ENCODE measurements around the gene FGF1.

FGF1 gene

DNA sequence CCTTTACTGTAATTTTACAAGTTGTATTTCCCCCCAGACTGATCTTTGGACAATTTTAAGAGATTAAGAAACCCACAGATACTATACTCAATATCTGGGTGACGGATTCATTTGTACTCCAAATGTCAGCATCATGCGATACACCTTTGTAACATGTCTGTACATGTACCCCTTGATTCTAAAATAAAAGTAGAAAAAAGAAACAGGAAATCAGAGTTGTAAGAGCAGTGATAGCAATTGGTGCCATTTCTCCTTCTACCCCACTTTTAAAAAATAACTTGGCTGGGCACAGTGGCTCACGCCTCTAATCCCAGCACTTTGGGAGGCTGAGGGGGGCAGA is 116.9 kb downstream of the FGF1 start:
- ChIA-PET POLR2A (ENCODE audit: low non-redundant PET) (no interaction called here), CTCF (no interaction called here)
- no peak for DNase-seq (ENCODE audit: low spot score)
- no peak overlapping the region for H3K27ac ChIP-seq
- TF ChIP-seq, protein P1, sequence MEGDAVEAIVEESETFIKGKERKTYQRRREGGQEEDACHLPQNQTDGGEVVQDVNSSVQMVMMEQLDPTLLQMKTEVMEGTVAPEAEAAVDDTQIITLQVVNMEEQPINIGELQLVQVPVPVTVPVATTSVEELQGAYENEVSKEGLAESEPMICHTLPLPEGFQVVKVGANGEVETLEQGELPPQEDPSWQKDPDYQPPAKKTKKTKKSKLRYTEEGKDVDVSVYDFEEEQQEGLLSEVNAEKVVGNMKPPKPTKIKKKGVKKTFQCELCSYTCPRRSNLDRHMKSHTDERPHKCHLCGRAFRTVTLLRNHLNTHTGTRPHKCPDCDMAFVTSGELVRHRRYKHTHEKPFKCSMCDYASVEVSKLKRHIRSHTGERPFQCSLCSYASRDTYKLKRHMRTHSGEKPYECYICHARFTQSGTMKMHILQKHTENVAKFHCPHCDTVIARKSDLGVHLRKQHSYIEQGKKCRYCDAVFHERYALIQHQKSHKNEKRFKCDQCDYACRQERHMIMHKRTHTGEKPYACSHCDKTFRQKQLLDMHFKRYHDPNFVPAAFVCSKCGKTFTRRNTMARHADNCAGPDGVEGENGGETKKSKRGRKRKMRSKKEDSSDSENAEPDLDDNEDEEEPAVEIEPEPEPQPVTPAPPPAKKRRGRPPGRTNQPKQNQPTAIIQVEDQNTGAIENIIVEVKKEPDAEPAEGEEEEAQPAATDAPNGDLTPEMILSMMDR (conservative IDR thresholded peaks at IDR 0.05; ENCODE audit: low read depth), result no peak

GRCh38 chr5:142568283-142568995 is 117.5 kb downstream of the FGF1 start:
- no peak for DNase-seq (ENCODE audit: low spot score)
- ChIA-PET CTCF (interaction anchor here (0.6 kb wide), 1 partner anchor 145 kb away, joined by 5 read pairs; no protein-coding TSS in a partner anchor), POLR2A (ENCODE audit: low non-redundant PET) (no interaction called here)
- H3K27ac ChIP-seq, result no peak overlapping the region
- TF ChIP-seq, protein P1 (conservative IDR thresholded peaks at IDR 0.05; ENCODE audit: low read depth), result no peak

DNA sequence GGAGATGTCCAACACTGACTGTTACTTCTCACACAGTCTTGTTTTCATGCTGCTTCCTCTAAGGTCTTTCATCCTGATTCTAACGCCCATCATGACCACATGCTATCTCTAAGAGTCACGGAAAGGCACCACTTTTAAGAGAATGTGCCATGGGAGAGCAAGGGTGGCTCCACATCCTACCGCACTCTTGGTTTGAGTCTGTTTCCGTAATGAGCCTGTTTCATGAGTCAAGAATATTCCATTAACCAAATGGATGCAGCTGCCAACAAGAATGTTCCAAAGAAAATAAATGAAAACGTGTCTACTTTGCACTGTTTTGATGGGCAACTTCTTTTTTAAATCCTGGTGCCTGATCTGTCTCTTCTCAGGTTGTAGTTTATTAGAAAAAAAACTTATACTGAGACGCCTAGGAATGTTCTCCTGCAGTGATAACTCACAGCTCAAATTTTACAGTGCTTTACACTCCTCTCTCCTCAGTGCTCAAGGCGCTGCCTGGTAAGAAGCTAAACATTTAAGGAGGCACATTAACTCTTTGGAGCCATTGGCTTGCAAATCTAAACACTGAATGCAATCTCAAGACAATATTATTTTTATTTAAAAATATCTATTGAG is 124.3 kb downstream of the FGF1 start:
- ChIA-PET POLR2A (ENCODE audit: low non-redundant PET) (interaction anchor here (0.6 kb wide), 1 partner anchor 128 kb away, joined by 3 read pairs; no protein-coding TSS in a partner anchor), CTCF (interaction anchor here (1.0 kb wide), 1 partner anchor 12 kb away, joined by 7 read pairs; no protein-coding TSS in a partner anchor)
- no peak for DNase-seq (ENCODE audit: low spot score)
- no peak overlapping the region for H3K27ac ChIP-seq
- TF ChIP-seq, protein P1 (conservative IDR thresholded peaks at IDR 0.05; ENCODE audit: low read depth), result no peak

- TF ChIP-seq, protein P1 (conservative IDR thresholded peaks at IDR 0.05; ENCODE audit: low read depth), result no peak
- no peak overlapping the region for H3K27ac ChIP-seq
- no peak for DNase-seq (ENCODE audit: low spot score)
- CTCF ChIA-PET, result no interaction called here
- POLR2A ChIA-PET (ENCODE audit: low non-redundant PET), result no interaction called here
Measured at GRCh38 chr5:142561029-142561428, 124.9 kb downstream of the FGF1 start.

GRCh38 chr5:142552107-142552506 is 133.8 kb downstream of the FGF1 start:
- ChIA-PET POLR2A (ENCODE audit: low non-redundant PET) (interaction anchor here (0.7 kb wide), 1 partner anchor 188 kb away, joined by 3 read pairs; no protein-coding TSS in a partner anchor), CTCF (interaction anchor here (0.6 to 1.6 kb wide), 3 partner anchors 234 to 400 kb away, joined by 3 to 10 read pairs (median 5); no protein-coding TSS in a partner anchor)
- H3K27ac ChIP-seq, result no peak overlapping the region
- TF ChIP-seq, protein P1 (conservative IDR thresholded peaks at IDR 0.05; ENCODE audit: low read depth), result no peak
- no peak for DNase-seq (ENCODE audit: low spot score)

- TF ChIP-seq, protein P1 (conservative IDR thresholded peaks at IDR 0.05; ENCODE audit: low read depth), result no peak
- CTCF ChIA-PET, result interaction anchor here (0.6 to 1.6 kb wide), 3 partner anchors 234 to 400 kb away, joined by 3 to 10 read pairs (median 5); no protein-coding TSS in a partner anchor
- H3K27ac ChIP-seq, result no peak overlapping the region
- POLR2A ChIA-PET (ENCODE audit: low non-redundant PET), result interaction anchor here (0.7 kb wide), 1 partner anchor 188 kb away, joined by 3 read pairs; no protein-coding TSS in a partner anchor
- DNase-seq (ENCODE audit: low spot score), result no peak
Measured at GRCh38 chr5:142551338-142552067, 134.4 kb downstream of the FGF1 start.

All from RWPE1 (cell line).